GM21717 (cell line): Measurements from ENCODE around the gene MKRN2OS.

Experiments
- ATAC-seq: cut with Tn5 transposase; IDR thresholded peaks from one replicate; pipeline ENCODE4 v1.9.1; 2021; ENCODE audit warnings: mild to moderate bottlenecking, moderate library complexity; ENCODE audit not compliant: unreplicated experiment

Gene MKRN2OS

DNA sequence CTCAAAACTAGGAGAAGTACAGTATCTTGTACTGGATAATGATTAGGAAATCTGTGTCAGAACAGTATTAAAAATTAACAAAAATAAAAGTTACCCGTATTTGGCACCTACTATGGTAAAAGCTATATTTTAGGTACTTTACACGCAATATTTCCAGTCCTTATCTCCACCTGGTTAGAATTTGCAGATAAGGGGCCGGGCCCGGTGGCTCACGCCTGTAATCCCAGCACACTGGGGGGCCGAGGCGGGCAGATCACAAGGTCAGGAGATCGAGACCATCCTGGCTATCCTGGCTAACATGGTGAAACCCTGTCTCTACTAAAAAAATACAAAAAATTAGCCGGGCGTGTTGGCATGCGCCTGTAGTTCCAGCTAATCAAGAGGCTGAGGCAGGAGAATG is 28.4 kb downstream of the MKRN2OS start:
- no peak for ATAC-seq

DNA sequence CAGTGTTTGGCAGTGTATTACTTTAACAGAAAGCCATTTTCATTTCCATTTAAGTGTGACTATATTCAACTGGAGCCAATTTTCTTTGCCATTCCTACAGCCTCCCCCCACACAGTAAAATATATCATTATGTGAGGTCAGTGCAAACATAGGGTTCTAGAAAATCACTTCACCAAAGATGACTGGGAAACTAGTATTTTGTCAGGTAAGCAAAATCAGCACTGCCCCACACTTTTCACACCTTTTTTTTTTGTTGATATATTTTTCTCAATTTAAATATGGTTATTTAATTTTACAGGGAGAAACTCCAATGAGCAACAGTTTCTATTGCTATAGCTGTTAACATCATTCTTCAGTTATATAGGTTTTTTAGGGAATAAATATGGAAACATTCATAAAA is 29.7 kb downstream of the MKRN2OS start:
- ATAC-seq: no peak

DNA sequence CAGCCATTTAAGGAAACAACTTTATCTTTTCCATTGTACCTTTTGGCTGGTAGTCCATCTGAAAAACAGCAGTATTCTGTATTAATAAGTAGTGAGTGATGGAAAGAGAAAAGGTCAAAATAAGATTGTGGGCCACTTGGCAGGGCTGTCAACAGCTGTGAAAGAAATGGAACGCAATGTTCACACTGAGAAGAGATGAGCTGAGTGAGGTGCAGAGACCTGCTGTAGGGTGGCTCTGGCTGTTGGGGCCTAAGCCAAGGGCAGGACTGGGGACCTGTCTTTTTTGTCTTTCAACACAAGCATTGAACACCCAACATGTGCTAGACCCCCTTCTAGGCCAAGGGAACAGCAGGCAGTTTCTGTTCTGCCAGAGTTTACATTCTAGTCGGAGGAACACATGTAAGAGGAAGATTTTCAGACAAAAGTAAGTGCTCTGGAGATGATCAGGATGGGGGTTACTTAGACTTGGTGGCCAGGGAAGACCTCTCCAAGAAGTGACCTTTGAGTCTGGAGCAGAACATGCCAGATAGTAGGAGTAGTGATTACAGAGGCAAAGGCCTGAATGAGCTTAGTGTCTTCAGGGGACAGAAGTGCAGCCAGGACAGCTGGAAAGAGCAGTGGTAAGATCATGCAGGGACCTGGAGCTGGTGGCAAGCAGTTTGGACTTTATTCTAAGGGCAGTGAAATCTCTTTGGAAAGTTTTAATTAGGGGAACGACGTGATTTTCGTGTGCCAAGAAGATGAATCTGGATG is 31.4 kb downstream of the MKRN2OS start:
- no peak for ATAC-seq

DNA sequence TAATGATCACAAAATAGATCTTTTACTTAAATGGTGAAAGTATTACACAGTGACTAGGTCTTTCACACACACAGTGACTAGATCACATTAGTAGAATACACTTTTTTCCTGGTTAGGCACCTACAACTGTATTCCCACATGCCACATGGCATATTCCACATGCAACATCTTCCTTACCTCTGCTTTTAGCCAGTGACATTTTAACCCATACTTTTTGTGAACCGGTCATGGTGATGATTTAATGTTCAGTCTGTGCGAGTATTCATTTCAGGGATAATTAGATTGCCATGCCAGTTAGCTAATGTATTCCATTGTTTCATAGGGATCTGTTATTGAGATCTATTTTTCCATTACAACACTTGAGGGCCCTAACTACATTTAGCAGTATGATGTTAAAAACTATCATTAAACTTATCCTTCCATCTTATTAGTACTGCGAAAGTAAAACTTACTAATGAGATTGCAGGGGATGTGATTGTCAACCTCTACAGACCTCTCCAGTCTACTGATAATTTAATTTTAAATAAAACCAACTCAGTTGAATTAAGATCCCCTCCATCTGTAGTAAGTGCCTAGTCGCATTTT is 32.7 kb downstream of the MKRN2OS start:
- no peak for ATAC-seq

DNA sequence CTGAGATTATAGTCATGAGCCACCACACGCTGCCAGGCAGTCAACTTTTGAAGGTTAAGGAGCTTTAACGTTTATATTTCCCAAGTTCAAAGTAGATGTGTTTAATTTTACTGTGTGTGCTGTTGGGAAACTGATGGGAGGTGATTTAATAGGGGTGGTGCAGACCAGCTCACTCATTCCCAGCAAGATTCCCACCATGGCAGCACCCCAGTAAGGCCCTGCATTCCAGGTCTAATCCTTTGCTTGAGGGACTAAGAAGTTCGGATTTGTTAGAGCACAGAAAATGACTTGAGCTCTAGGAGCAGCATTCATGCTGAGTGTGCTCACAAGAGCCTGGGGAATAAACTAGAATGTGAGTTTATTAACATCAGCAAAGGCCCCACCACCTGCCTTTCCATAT is 35.8 kb downstream of the MKRN2OS start:
- no peak for ATAC-seq

DNA sequence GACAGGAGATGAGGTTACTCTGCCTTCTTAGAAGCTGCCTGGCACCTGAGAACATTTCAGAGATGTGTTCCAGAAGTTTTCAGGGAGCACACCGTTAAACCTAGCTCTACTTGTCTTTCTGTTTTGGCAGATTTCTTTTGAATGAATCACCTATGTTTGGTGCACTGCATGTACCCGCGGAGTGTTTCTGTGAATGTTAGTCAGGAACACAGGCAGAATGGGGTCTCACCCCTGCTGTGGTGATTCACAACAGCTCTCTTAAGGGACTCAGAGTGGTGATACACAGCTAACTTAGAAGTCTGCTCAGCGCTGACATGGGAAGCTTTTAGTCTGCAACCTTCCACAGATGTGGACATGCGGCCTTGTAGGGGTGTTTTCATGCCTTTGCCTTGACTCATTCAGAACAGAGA is 37.0 kb downstream of the MKRN2OS start:
- ATAC-seq: no peak

DNA sequence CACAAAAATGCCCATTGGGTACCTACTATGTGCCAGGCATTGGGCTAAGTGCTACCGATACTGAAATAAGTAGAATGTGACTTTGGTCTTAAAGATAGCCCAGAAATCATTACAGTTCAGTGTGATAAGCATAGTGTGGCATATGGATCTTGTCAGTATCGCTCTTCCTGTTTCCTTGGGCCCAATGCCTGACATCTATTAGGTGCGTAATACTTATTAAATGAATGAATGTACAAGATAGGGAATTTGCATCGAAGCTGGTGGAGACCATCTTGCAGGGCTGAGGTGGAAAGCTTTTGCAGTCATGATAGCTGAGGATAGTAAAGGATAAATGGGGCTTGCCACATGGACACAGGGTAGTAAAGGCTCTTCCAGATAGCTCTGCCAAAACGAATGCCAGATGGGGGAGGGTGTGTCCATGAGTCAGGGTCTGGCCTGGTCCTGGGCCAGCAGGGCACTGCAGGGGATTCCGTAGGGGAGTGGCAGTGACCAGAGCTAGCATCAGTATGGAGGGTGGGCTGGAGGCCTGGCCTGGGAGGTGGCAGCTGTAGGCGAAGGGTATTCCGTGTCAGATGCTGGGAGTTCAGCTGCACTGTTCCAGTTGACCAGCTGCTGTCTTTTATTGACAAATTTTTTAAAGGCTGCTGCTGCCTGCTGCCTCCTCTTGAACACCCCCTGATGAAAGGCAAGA is 37.6 kb downstream of the MKRN2OS start:
- no peak for ATAC-seq

DNA sequence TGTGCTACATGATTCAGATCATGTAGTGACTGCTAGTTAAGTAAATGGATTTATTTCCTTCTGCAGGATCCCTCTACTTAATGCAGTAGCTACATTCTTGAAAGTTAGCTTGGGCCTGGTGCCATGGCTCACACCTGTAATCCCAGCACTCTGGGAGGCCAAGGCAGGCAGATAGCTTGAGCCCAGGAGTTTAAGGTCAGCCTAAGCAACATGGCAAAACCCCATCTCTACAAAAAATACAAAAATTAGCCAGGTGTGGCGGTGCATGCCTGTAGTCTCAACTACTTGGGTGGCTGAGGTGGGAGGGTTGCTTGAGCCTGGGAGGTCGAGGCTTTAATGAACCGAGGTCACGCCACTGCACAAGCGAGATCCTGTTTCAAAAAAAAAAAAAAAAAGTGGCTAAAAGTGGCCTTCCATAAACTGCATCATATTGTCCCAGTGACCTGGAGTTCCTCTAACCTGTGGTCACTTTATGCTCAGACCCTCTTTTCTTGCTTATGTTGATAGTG is 39.0 kb downstream of the MKRN2OS start:
- ATAC-seq: no peak

DNA sequence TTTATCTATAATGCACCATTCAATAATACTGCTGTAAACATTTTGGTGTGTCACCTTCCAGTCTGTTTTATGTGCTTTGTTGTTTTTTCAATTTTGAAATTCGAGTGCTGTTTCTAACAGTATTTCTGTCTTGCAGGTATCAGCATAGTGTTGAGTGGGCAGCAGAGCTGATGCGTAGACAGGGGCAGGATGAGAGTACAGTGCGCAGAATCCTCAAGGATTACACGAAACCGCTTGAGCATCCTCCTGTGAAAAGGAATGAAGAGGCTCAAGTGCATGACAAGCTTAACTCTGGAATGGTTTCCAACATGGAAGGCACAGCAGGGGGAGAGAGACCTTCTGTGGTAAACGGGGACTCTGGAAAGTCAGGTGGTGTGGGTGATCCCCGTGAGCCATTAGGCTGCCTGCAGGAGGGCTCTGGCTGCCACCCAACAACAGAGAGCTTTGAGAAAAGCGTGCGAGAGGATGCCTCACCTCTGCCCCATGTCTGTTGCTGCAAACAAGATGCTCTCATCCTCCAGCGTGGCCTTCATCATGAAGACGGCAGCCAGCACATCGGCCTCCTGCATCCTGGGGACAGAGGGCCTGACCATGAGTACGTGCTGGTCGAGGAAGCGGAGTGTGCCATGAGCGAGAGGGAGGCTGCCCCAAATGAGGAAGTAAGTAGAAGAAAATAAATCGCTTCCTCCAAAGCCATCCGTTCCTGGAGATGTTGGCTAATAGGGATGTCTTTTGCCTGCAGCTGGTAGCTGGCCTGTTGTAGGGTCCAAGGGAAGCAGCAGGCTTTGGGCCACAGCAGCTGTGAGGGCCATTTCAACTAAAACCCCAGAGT is 42.0 kb downstream of the MKRN2OS start:
- no peak for ATAC-seq

DNA sequence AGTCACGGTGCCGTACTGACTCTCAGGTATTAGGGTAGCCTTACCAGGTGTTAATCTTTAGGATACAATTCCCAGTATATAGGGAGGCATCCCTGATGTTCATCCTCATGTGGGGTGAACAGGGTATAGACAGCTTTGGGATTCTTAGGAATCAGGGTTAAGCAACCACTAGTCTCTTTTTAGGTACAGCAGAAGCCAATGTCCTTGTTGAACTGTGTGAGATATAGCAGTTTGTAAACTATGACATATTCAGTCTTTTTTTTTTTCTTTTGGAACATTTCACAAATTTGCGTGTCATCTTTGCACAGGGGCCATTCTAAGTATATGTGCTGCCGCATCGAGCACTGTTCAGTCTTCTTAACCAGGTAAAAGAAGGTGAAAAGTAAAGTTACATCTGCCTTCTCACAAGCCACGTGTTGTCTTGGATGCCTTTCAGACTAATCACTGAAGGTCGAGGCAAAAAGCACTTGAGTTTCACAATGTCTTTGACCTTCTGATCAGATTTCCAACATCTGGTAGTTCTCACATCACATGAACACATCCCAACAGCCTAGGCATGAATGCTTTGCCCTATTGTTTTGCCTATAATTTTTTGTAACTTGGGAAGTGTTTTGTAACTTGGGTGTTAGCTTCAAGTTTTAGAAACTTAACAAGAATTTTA is 43.8 kb downstream of the MKRN2OS start:
- no peak for ATAC-seq

DNA sequence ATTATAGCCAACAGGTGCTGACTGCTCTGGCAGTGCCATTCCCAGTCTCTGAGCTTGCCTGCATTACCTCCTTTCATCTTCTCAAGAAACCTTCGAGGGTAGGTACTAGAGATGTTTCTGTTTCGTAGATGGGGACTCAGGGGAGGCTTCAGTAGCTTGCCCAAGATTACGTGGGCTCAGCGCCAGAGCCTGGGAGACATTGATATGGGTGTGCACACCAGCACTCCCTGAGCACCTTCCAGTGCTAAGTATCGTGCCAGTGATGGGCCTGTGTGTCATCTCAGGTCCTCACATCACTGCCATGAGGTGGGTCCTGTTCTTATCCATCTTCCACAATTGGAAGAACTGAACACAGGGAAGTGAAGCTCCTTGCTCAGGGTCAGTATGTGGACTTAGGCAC is 45.8 kb downstream of the MKRN2OS start:
- ATAC-seq: no peak

DNA sequence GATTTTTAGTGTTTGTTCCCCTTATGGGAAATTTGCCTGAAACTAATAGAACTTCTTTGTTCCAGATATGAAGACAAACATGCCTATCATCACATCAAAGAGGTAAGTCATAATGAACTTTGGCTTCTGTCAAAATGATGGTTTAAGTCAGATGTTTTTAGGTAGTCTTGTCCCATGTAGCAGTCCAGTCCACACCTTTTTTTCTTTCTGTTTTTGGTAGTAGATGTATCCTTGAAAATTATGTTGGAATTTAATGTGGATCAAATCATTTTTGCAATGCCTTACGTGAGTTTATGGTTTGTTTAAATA is 48.9 kb downstream of the MKRN2OS start:
- no peak for ATAC-seq

DNA sequence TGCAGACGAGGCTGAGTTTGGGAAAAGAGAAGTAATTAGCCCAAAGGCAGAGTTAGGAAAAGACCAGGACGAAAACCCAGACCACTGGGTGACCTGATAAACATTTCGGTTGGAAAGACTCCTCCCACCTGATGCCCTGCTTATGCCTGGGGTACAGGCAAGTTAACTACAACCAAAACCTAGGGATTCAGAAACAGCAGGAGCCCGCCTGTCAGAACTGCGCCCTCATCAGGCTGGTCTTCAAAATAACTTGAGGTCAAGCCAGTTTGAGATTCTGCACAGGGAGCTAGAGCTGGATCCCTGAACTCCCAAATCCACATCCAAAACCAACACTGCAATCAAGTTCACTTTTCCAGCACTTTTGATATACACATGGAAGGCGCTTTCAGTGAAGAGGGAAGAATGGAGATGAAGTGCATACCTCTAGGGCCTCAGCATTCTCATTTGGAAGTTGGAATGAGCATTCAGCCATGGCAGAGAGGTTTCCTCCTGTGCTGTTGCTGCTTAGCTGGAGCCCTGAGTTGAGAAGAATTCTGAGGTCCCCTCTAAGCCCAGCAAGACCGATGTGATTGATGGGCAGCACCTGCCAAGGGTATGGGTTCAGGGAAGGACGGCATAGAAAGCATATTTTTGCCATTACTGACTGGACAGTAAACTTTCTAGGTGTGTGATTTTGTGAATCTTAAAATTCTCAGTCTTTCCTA is 49.4 kb downstream of the MKRN2OS start:
- no peak for ATAC-seq

DNA sequence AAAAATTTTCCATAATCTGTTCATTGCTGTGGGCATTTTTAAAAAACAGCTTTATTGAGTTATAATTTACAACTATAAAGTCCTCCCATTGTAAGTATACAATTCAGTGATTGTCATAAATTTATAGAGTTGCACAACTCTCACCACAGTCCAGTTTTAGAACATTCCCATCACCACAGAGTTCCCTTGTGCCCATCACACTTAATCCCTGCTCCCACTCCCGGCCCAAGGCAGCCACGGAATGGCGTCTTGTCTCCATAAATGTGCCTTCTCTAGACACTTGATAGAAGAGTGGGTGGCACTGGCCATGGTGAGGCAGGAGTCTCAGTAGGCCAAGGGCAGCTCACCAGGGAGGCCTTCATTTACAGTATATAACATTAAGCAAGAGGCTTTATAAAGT is 54.8 kb downstream of the MKRN2OS start:
- no peak for ATAC-seq

DNA sequence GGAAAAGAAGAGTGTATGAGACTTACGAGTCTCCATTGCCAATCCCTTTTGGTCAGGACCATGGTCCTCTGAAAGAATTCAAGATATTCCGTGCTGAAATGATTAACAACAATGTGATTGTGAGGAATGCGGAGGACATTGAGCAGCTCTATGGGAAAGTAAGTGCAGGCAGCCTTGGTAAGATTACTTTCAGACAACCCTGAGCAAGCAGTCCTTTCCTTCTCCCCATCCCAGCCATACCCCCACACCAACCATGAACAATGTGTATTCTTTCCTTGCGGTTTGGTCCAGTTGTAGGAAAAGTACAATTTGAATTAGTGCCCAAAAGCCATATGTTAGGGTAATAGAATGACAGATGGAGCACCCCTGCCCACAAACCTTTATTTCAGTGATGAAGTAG is 55.5 kb downstream of the MKRN2OS start:
- no peak for ATAC-seq
